ENCODE measurements around the gene TEC.

Gene TEC

DNA sequence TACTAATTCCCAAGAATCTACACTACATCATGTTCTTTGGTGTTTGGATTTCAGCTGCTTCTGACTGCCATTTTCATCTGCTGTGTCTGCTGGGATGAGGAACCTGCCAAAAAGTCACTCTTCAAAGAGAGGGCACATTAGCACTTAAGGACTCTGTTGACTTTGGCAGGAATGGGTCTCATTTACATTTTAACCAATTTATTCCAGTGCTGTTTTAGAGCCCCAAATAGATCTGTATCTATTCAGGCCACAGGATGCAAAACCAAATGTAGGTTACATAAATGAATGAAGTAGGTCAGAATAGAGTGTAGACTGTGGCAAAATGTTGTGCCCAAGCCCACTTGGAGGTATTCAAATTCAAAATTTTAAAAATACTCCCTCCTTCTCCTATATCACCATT is 150.0 kb downstream of the TEC start:
- TF ChIP-seq REST (IDR thresholded peaks at IDR 0.05; ENCODE audit: insufficient read depth in 1 of 2, low read depth in 2 of 2, low read length in 2 of 2), result peak in 1 of 2 experiments; percentile 42; a peak in 1 of 4 replicates
- no peak for TF ChIP-seq TAF1 (IDR thresholded peaks at IDR 0.05; ENCODE audit: borderline replicate concordance, insufficient read depth, low read length)

GRCh38 chr4:48118081-48118480 is 151.6 kb downstream of the TEC start:
- TF ChIP-seq POLR2AphosphoS5 (IDR thresholded peaks at IDR 0.05; ENCODE audit: low read depth, low read length) (no peak), REST (IDR thresholded peaks at IDR 0.05; ENCODE audit: insufficient read depth in 1 of 2, low read depth in 2 of 2, low read length in 2 of 2) (no peak), SIN3A (IDR thresholded peaks at IDR 0.05; ENCODE audit: borderline replicate concordance, insufficient read depth, low read length) (no peak), FOXP2 (optimal IDR thresholded peaks at IDR 0.05; ENCODE audit: borderline replicate concordance, extremely low read depth, extremely low read length, insufficient read depth) (no peak), TAF1 (IDR thresholded peaks at IDR 0.05; ENCODE audit: borderline replicate concordance, insufficient read depth, low read length) (no peak)

- TF ChIP-seq REST (IDR thresholded peaks at IDR 0.05; ENCODE audit: insufficient read depth in 1 of 2, low read depth in 2 of 2, low read length in 2 of 2), result no peak
- TF ChIP-seq POLR2AphosphoS5 (IDR thresholded peaks at IDR 0.05; ENCODE audit: low read depth, low read length), result no peak
- TF ChIP-seq TAF1 (IDR thresholded peaks at IDR 0.05; ENCODE audit: borderline replicate concordance, insufficient read depth, low read length), result no peak
- no peak for TF ChIP-seq SIN3A (IDR thresholded peaks at IDR 0.05; ENCODE audit: borderline replicate concordance, insufficient read depth, low read length)
- no peak for TF ChIP-seq FOXP2 (optimal IDR thresholded peaks at IDR 0.05; ENCODE audit: borderline replicate concordance, extremely low read depth, extremely low read length, insufficient read depth)
These were observed 153.1 kb downstream of the TEC start for GRCh38 chr4:48116582-48116981.

GRCh38 chr4:48114412-48114811 is 155.2 kb downstream of the TEC start:
- TF ChIP-seq REST (IDR thresholded peaks at IDR 0.05; ENCODE audit: insufficient read depth in 1 of 2, low read depth in 2 of 2, low read length in 2 of 2) (no peak), SIN3A (IDR thresholded peaks at IDR 0.05; ENCODE audit: borderline replicate concordance, insufficient read depth, low read length) (no peak), TAF1 (IDR thresholded peaks at IDR 0.05; ENCODE audit: borderline replicate concordance, insufficient read depth, low read length) (no peak), POLR2AphosphoS5 (IDR thresholded peaks at IDR 0.05; ENCODE audit: low read depth, low read length) (no peak), FOXP2 (optimal IDR thresholded peaks at IDR 0.05; ENCODE audit: borderline replicate concordance, extremely low read depth, extremely low read length, insufficient read depth) (no peak)

DNA sequence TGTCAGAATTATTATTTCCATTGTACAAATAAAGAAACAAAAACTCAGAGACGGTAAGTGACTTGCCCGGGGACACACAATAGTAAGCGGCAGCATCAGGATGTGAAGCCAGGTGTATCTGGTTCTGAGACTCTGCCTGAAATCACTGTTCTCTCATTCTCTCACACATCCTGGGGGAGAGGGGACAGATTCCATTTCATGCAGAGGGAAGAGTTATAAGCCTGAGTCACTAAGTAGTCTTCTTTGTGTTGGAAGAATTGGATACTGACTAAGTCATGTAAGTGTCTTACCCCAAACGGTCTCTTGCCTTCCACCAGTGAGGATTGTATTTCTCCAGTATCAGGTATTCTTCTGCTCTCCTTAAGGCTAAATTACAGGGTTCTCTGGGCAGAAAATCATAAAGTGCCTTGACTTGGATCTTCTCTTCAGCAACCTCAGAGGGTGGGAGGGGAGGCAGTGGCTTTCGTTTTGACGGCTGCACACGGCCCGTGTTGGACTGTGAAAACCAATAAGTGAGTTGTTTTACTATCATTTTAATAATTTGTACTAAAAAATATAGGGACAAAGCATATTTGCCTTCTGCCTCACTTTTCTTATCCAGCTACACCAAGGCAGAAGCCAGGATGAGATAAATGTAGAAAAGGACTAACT is 157.5 kb downstream of the TEC start:
- TF ChIP-seq SIN3A (IDR thresholded peaks at IDR 0.05; ENCODE audit: borderline replicate concordance, insufficient read depth, low read length) (no peak), TAF1 (IDR thresholded peaks at IDR 0.05; ENCODE audit: borderline replicate concordance, insufficient read depth, low read length) (no peak), REST (IDR thresholded peaks at IDR 0.05; ENCODE audit: insufficient read depth in 1 of 2, low read depth in 2 of 2, low read length in 2 of 2) (no peak), POLR2AphosphoS5 (IDR thresholded peaks at IDR 0.05; ENCODE audit: low read depth, low read length) (no peak), FOXP2 (optimal IDR thresholded peaks at IDR 0.05; ENCODE audit: borderline replicate concordance, extremely low read depth, extremely low read length, insufficient read depth) (no peak)
